ENCODE data around the gene ITM2C. TPM values are rescaled to one million over a fixed set of nuclear protein-coding genes. Genes with fewer than 3 reads are reported as not detected.

The ITM2C gene
- total RNA-seq, 2 experiments from 2014 or later = 13.0 to 13.6 TPM

- Mint-ChIP-seq H3K27me3 (ENCODE audit: low read depth) (peaks cover 7% of the 10 kb centered on the region), H3K27ac (no peak overlapping the region), H3K4me3 (no peak overlapping the region), H3K9me3 (no peaks in the 10 kb centered on the region), H3K36me3 (ENCODE audit: low read depth) (no peaks in the 10 kb centered on the region), H3K4me1 (ENCODE audit: low read depth) (peaks cover 47% of the 10 kb centered on the region)
- intact Hi-C loops (cut with micrococcal nuclease) = loop anchor here (10.0 kb wide), 1 partner anchor 558 kb away; the partner anchor contains the start of gene NCL
- CTCF ChIA-PET = interaction anchor here (0.7 to 8.4 kb wide), 7 partner anchors 11 to 146 kb away, joined by 3 to 151 read pairs (median 5); partner anchors contain the start of gene GPR55
- no peak for DNase-seq
These were observed 41.9 kb downstream of the ITM2C start for GRCh38 chr2:230906471-230907230.

GRCh38 chr2:230907361-230908091, 42.8 kb downstream of the ITM2C start:
- H3K4me3 Mint-ChIP-seq = no peak overlapping the region
- DNase-seq = no peak
- H3K9me3 Mint-ChIP-seq = no peaks in the 10 kb centered on the region
- CTCF ChIA-PET = interaction anchor here (0.6 to 8.4 kb wide), 4 partner anchors 48 to 80 kb away, joined by 3 to 151 read pairs (median 3); no protein-coding TSS in a partner anchor
- no peak overlapping the region for H3K27ac Mint-ChIP-seq
- H3K27me3 Mint-ChIP-seq (ENCODE audit: low read depth) = peaks cover 7% of the 10 kb centered on the region
- intact Hi-C loops (cut with micrococcal nuclease) = loop anchor here (10.0 kb wide), 1 partner anchor 557 kb away; the partner anchor contains the start of gene NCL
- H3K36me3 Mint-ChIP-seq (ENCODE audit: low read depth) = no peaks in the 10 kb centered on the region
- H3K4me1 Mint-ChIP-seq (ENCODE audit: low read depth) = peaks cover 47% of the 10 kb centered on the region

DNA sequence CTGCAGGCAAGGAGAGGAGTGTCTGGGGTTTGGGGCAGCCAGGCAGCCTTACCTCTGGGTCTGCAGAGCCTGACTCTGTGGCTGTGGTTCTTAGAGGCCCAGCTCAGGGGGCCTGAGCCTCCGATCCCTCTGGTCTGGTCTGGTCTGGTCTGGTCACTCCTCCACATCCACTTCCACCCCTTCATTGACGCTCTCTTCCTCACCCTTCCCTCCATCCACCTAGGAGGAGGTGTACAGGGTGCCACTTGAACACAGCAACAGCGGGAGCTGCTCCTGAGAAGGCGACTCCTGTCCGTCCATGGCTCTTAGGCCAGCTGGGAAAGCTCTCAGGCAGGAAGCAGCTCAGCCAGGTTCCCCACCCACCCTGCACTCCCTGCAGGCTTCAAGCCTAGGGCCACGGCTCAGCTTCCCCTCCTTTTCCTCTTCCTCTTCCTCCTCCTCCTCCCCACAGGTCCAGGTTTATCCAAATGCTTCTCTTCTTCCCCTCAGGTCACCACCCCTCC, 43.4 kb downstream of the ITM2C start:
- DNase-seq = no peak
- Mint-ChIP-seq H3K4me3 (no peak overlapping the region), H3K4me1 (ENCODE audit: low read depth) (peaks cover 47% of the 10 kb centered on the region), H3K9me3 (no peaks in the 10 kb centered on the region), H3K36me3 (ENCODE audit: low read depth) (no peaks in the 10 kb centered on the region), H3K27ac (peak overlapping the region; percentile 36), H3K27me3 (ENCODE audit: low read depth) (peaks cover 2% of the 10 kb centered on the region)
- CTCF ChIA-PET = interaction anchor here (1.1 to 1.2 kb wide), 2 partner anchors 16 to 79 kb away, joined by 3 to 6 read pairs; partner anchors contain the start of gene GPR55
- intact Hi-C loops (cut with micrococcal nuclease) = loop anchor here (10.0 kb wide), 1 partner anchor 557 kb away; the partner anchor contains the start of gene NCL

DNA sequence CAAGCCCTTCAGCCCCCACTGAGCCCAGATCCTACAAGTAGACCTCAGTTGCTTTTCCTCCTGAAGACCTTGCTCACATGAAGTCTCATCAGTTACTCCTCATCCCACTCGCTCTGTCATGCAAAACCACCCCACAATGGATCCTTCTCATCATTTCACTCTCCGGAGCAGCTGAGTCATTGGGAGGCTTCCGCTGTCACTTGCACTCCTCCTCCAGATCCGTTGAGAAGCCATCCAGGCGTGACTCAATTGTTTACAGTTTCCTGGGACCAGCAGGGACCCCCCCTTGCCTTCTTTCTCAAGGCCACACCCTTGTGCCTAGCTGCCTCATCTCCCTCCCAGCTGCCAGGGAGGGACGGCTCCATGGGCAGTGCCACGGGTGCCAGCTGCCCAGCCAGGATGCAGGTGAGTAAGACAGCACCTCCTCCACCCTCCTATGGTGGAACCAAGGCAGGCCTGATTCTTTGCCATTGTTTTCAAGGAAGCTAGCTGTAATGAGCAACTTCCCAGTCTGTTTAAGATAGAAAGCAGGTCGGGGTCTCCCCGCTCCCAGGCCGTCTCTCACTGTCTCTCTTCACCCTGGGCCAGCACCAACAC, 44.0 kb downstream of the ITM2C start:
- Mint-ChIP-seq H3K27me3 (ENCODE audit: low read depth) (peaks cover 1% of the 10 kb centered on the region), H3K9me3 (no peaks in the 10 kb centered on the region), H3K27ac (peak overlapping the region; percentile 36), H3K4me3 (no peak overlapping the region), H3K36me3 (ENCODE audit: low read depth) (no peaks in the 10 kb centered on the region), H3K4me1 (ENCODE audit: low read depth) (peaks cover 47% of the 10 kb centered on the region)
- CTCF ChIA-PET = interaction anchor here (1.1 to 1.2 kb wide), 2 partner anchors 16 to 78 kb away, joined by 3 to 6 read pairs; partner anchors contain the start of gene GPR55
- peak; percentile 80 for DNase-seq
- intact Hi-C loops (cut with micrococcal nuclease) = loop anchor here (10.0 kb wide), 1 partner anchor 556 kb away; the partner anchor contains the start of gene NCL

DNA sequence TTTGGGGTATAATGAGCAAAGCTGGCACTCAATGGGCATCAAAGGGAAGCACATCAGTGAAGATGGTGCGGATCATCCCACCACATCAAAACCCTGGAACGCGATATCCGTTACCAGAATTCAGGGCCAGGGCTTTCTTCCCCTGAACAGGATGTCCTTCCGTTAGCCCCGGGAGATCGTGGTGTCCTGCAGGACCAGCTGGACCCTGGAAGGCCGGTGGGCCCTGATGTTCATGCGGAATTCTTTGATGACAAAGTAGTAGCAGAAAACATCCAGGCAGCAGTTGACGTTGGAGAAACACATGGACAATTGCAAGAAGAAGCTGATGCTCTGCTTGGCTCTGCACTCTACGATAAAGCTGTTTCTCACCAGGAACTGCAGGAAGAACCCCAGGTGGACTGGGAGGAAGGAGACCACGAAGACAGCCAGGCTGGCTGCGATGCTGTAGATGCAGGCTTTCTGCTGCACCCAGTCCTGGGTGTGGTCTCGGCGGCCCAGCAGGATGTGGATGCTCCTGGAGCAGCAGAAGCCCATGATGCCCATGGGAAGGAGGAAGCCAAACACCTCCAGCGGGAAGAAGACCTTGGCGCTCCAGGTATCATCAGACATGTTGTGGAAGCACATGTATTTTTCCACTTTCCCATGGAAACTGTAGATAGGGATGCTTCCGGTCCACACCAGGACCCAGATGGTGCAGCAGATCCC, 45.3 kb downstream of the ITM2C start:
- no peak overlapping the region for H3K27ac Mint-ChIP-seq
- intact Hi-C loops (cut with micrococcal nuclease) = loop anchor here (10.0 kb wide), 1 partner anchor 555 kb away; the partner anchor contains the start of gene NCL
- H3K36me3 Mint-ChIP-seq (ENCODE audit: low read depth) = no peaks in the 10 kb centered on the region
- no peaks in the 10 kb centered on the region for H3K9me3 Mint-ChIP-seq
- peaks cover 1% of the 10 kb centered on the region for H3K27me3 Mint-ChIP-seq (ENCODE audit: low read depth)
- H3K4me3 Mint-ChIP-seq = no peak overlapping the region
- peak; percentile 1 for DNase-seq
- H3K4me1 Mint-ChIP-seq (ENCODE audit: low read depth) = peaks cover 38% of the 10 kb centered on the region
- CTCF ChIA-PET = interaction anchor here (1.8 kb wide), 1 partner anchor 59 kb away, joined by 5 read pairs; no protein-coding TSS in a partner anchor

- peak; percentile 24 for DNase-seq
- Mint-ChIP-seq H3K4me1 (ENCODE audit: low read depth) (peaks cover 31% of the 10 kb centered on the region), H3K4me3 (no peak overlapping the region), H3K27me3 (ENCODE audit: low read depth) (peaks cover 1% of the 10 kb centered on the region), H3K27ac (no peak overlapping the region), H3K36me3 (ENCODE audit: low read depth) (no peaks in the 10 kb centered on the region), H3K9me3 (no peaks in the 10 kb centered on the region)
- CTCF ChIA-PET = interaction anchor here (1.1 to 1.8 kb wide), 2 partner anchors 60 to 76 kb away, joined by 5 to 7 read pairs; no protein-coding TSS in a partner anchor
- intact Hi-C loops (cut with micrococcal nuclease) = no loop called here
These were observed 45.9 kb downstream of the ITM2C start for GRCh38 chr2:230910546-230911177.

- Mint-ChIP-seq H3K4me1 (ENCODE audit: low read depth) (peaks cover 26% of the 10 kb centered on the region), H3K4me3 (no peak overlapping the region), H3K9me3 (no peaks in the 10 kb centered on the region), H3K27ac (no peak overlapping the region), H3K27me3 (ENCODE audit: low read depth) (peaks cover 1% of the 10 kb centered on the region), H3K36me3 (ENCODE audit: low read depth) (no peaks in the 10 kb centered on the region)
- CTCF ChIA-PET = interaction anchor here (0.8 to 2.4 kb wide), 4 partner anchors 14 to 88 kb away, joined by 3 to 12 read pairs (median 6); no protein-coding TSS in a partner anchor
- intact Hi-C loops (cut with micrococcal nuclease) = loop anchor here (2.0 kb wide), 1 partner anchor 63 kb away; no protein-coding TSS in a partner anchor
- peak; percentile 1 for DNase-seq
These were observed 47.3 kb downstream of the ITM2C start for GRCh38 chr2:230912046-230912445.

- no peak for DNase-seq
- CTCF ChIA-PET = interaction anchor here (0.6 to 2.4 kb wide), 9 partner anchors 8 to 1845 kb away, joined by 3 to 12 read pairs (median 5); no protein-coding TSS in a partner anchor
- Mint-ChIP-seq H3K36me3 (ENCODE audit: low read depth) (no peaks in the 10 kb centered on the region), H3K4me1 (ENCODE audit: low read depth) (peaks cover 27% of the 10 kb centered on the region), H3K9me3 (no peaks in the 10 kb centered on the region), H3K27me3 (ENCODE audit: low read depth) (peaks cover 1% of the 10 kb centered on the region), H3K27ac (no peak overlapping the region), H3K4me3 (no peak overlapping the region)
- intact Hi-C loops (cut with micrococcal nuclease) = loop anchor here (1.0 to 2.0 kb wide), 2 partner anchors 64 to 88 kb away; no protein-coding TSS in a partner anchor
These were observed 48.0 kb downstream of the ITM2C start for GRCh38 chr2:230912724-230913123.

- peaks cover 1% of the 10 kb centered on the region for H3K27me3 Mint-ChIP-seq (ENCODE audit: low read depth)
- DNase-seq = peak; percentile 58
- CTCF ChIA-PET = interaction anchor here (0.6 to 2.4 kb wide), 12 partner anchors 8 to 439 kb away, joined by 3 to 12 read pairs (median 4); no protein-coding TSS in a partner anchor
- intact Hi-C loops (cut with micrococcal nuclease) = loop anchor here (1.0 to 2.0 kb wide), 2 partner anchors 65 to 89 kb away; no protein-coding TSS in a partner anchor
- H3K9me3 Mint-ChIP-seq = no peaks in the 10 kb centered on the region
- H3K4me3 Mint-ChIP-seq = no peak overlapping the region
- H3K27ac Mint-ChIP-seq = no peak overlapping the region
- H3K4me1 Mint-ChIP-seq (ENCODE audit: low read depth) = peaks cover 28% of the 10 kb centered on the region
- no peaks in the 10 kb centered on the region for H3K36me3 Mint-ChIP-seq (ENCODE audit: low read depth)
These were observed 48.8 kb downstream of the ITM2C start for GRCh38 chr2:230913406-230914143.

GRCh38 chr2:230914886-230915285, 50.1 kb downstream of the ITM2C start:
- intact Hi-C loops (cut with micrococcal nuclease) = no loop called here
- H3K36me3 Mint-ChIP-seq (ENCODE audit: low read depth) = no peaks in the 10 kb centered on the region
- CTCF ChIA-PET = no interaction called here
- peaks cover 1% of the 10 kb centered on the region for H3K27me3 Mint-ChIP-seq (ENCODE audit: low read depth)
- DNase-seq = no peak
- no peaks in the 10 kb centered on the region for H3K9me3 Mint-ChIP-seq
- no peak overlapping the region for H3K27ac Mint-ChIP-seq
- peaks cover 31% of the 10 kb centered on the region for H3K4me1 Mint-ChIP-seq (ENCODE audit: low read depth)
- no peak overlapping the region for H3K4me3 Mint-ChIP-seq
